K562 (cell line): Measurements from ENCODE around the gene MLX.

ENCODE experiments used
- MYBL2 ChIP-seq, 2 experiments: fragments of 450-650 bp in 1 of 2; sonication (generic) in 1 of 2; formaldehyde crosslinking in 1 of 2; IDR thresholded peaks; 2 replicates each; pipeline versions ENCODE4 v1.6.1 to v1.8.1; 2017 to 2022; ENCODE audit warnings: borderline replicate concordance in 1 of 2, inconsistent platforms in 1 of 2, low read depth in 1 of 2, mild to moderate bottlenecking in 1 of 2, missing genetic modification reagents in 1 of 2, moderate library complexity in 1 of 2
- POLR2A ChIP-seq: fragments of 450-650 bp; conservative IDR thresholded peaks from 2 replicates; pipeline ENCODE4 v1.6.1; 2016
- RAD21 ChIP-seq, 2 experiments: fragments of 250-450 bp in 1 of 2; fragments of 450-650 bp in 1 of 2; sonication (Bioruptor Pico) in 1 of 2; formaldehyde crosslinking in 1 of 2; IDR thresholded peaks in 1 of 2; conservative IDR thresholded peaks in 1 of 2; 2 replicates each; pipeline versions ENCODE4 v1.4.0 to v1.8.0; 2020 to 2022; ENCODE audit warnings: mild to moderate bottlenecking in 2 of 2, moderate library complexity in 1 of 2
- ZNF280B ChIP-seq: fragments of 250-450 bp; sonication (Bioruptor Pico); IDR thresholded peaks from 2 replicates; pipeline ENCODE4 v1.5.1; 2021; ENCODE audit warnings: mild to moderate bottlenecking

- TF ChIP-seq POLR2A, result no peak
- no peak for TF ChIP-seq MYBL2 (IDR thresholded peaks at IDR 0.05; ENCODE audit: low read depth)
- no peak for TF ChIP-seq MYBL2 (CRISPR knock-in tag; IDR thresholded peaks at IDR 0.05; ENCODE audit: borderline replicate concordance)
- TF ChIP-seq ZNF280B (CRISPR knock-in tag), result no peak
- no peak for TF ChIP-seq RAD21 (CRISPR knock-in tag; conservative IDR thresholded peaks at IDR 0.05 in 1 of 2, IDR thresholded peaks at IDR 0.05 in 1 of 2)
These were observed 14.9 kb downstream of the MLX start for GRCh38 chr17:42581744-42582270.
